Stimulated activated CD4-positive, alpha-beta T cell treated with anti-CD3 and anti-CD28 coated beads, Interleukin-12 subunit alpha, Interleukin-12 subunit beta, amount 100 ng/mL, for 24 hours (primary cell): ENCODE data around the gene ANKRD18B.
"Not testable (repeated sequence)": the region's sequence is repeated elsewhere in the genome, so short reads cannot be mapped to it uniquely, and the experiment has no call there.

ENCODE experiments used
- DNase-seq, 2 experiments: peaks; one replicate each; pipeline ENCODE4 v3.0.0-alpha.2; 2020; ENCODE audit warnings: low read depth in 2 of 2

Gene ANKRD18B

GRCh38 chr9:33523397-33524305 lies at the start of gene ANKRD18B:
Gene ANKRD18B (plus strand): TSS chr9:33524251. CDS start chr9:33524490, 239 bp downstream.
- peak in 1 of 2 experiments; percentile 36 for DNase-seq

DNA sequence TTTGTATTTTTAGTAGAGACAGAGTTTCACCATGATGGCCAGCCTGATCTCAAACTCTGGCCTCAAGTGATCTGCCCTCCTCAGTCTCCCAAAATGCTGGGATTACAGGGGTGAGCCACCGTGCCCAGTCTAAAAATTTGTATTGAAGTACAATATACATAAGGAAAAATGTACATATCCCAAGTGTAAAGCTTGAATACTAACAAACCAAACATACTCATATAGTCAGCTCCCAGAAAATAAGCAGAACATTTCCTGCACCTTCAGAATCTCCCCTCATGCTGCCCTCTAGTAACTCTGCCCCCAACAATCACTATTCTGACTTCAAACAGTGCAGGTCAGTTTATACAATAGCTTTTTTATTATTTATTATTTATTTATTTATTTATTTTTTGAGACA lies 48.7 kb upstream of the ANKRD18B start:
- DNase-seq, result no peak

GRCh38 chr9:33476503-33476902 lies 47.5 kb upstream of the ANKRD18B start:
- DNase-seq, result no peak

- no peak for DNase-seq
Measured at GRCh38 chr9:33480106-33480505, 43.9 kb upstream of the ANKRD18B start.

GRCh38 chr9:33480976-33481375 lies 43.1 kb upstream of the ANKRD18B start:
- DNase-seq, result no peak

DNA sequence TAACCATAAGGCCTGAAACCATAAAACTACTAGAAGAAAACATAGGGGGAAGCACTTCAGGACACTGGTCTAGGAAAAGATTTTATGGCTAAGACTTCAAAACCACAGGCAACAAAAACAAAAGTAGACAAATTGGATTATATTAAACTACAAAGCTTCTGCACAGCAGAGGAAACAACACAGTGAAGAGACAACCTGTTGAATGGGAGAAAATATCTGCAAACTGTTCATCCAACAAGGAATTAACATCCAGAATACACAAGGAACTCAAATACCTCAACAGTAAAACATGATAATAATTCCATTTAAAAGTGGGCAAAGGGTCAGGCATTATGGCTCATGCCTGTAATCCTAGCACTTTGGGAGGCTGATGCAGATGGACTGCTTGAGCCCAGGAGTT lies 38.7 kb upstream of the ANKRD18B start:
- DNase-seq, result not testable (repeated sequence)

DNA sequence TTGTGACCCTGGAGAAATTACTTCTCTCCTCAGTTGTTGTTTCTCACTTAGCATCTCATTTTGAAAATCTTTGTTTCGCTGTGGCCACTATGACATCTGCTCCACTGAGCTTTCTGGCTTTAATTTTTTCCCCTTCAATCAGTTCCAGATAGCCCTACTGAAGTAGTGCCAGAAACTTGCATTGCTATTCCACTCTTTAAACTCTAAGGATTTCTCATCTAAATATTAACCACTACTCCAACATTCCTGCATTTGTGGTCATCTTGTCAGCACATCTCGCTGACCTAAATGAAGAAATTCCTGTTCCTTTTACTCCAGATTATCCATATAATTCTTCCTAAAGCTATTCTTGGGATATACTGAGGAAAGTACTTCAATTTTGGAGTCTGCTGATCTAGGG lies 35.0 kb upstream of the ANKRD18B start:
- no peak for DNase-seq

DNA sequence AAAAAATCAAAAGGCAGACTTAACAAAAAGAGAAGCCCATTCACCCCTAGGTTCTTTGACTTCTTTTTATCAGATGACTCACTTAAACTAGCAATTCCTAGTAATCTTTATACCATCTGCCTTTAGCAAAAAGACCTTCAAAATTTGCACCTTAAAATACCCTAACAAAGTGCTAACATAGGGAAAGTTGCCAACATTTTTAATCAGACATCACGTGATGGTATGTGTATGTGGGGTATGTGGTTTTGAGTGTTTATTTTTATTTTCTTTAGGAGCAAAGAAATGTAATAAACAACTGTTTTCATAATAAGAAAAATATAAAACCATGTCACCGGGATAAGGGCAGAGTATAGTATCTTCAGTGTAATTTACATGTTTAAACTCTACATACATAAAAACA lies 30.2 kb upstream of the ANKRD18B start:
- not testable (repeated sequence) for DNase-seq

DNA sequence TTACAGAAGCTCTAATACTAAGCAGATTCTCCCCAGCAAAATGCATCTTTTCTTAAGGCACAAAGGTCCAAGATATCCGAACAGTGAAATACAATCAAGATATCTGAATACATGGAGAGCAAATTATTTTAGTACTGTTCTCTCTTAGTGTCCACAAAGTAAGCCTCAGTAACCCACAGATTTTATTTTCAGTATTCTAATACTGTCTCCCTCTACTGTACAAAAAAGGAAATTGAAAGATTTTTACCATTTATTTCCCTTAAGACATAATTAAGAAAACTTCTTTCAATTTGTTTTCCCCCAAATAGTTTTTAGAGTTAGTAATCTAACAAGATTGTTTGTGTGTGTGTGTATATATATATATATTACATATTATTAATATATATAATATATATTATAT lies 25.7 kb upstream of the ANKRD18B start:
- no peak for DNase-seq

DNA sequence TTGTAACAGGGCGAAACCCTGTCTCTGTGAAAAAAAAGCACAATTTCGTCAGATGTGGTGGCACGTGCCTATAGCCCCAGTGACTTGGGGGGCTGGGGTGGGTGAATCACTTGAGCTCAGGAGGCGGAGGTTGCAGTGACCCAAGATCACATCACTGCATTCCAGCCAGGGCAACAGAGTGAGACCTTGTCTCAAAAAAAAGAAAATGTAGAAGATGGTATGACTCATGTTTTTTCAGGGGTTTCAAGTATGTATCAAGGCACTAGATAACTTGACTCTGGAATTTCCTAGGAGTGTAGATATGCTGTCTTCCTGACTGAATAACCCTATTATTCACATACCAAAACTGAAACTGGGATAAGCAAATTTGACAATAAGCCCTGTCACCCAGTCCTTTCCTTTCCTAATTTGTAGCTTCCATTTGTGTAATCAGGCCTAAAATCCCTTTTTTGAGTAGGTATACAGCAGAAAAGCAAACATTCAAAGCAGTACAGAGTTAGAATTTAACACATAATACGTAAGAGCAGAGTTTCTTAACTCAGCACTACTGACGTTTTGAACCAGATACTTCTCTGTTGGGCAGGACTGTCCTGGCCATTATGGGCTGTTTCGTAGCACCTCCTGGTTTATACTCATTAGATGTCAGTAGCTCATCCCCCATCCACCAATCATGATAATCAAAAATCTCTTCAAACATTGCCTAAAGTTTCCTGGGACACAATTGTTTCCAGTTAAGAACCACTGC lies 17.3 kb upstream of the ANKRD18B start:
- DNase-seq, result peak in 1 of 2 experiments; percentile 11

GRCh38 chr9:33510262-33511183 lies 13.5 kb upstream of the ANKRD18B start:
- peak; percentile 5 to 29 for DNase-seq

GRCh38 chr9:33511184-33511517 lies 12.9 kb upstream of the ANKRD18B start:
- DNase-seq, result not testable (repeated sequence)

DNA sequence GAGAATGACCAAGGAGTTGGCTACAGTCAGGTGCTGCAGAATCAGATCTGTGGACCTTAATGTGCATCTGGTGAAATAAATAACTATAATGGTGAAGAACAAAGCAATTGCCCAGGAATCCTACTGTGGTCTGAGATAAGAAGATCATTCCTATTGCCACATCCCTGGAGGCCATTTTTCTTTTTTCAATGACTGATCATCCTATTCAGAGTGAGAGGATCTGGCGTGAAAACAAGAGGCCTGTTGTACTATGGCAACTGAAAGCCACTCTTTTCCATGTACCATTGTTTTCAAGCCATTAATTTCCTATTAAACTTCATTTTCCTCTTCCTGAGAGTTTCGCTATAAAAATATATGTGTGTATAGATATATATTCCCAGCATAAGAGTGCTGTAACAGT lies 11.5 kb upstream of the ANKRD18B start:
- DNase-seq, result not testable (repeated sequence)

DNA sequence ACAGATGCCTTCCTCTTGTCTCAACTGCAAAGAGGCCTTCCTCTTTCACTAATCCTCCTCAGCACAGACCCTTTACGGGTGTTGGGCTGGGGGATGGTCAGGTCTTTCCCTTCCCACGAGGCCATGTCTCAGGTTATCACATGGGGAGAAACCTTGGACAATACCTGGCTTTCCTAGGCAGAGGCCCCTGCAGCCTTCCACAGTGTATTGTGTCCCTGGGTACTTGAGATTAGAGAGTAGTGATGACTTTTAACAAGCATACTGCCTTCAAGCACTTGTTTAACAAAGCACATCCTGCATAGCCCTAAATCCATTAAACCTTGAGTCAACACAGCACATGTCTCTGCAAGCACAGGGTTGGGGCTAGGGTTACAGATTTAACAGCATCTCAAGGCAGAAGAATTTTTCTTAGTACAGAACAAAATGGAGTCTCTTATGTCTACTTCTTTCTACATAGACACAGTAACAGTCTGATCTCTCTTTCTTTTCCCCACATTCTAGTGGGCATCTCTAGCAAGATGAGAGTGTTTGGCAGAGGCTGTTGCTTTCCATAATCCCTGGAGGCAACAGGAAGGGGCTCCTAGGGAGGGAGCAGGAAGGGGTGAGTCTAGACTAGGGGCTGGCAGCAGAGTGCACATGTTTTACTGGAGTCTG lies 8.6 kb upstream of the ANKRD18B start:
- DNase-seq, result not testable (repeated sequence)

GRCh38 chr9:33516397-33516796 lies 7.7 kb upstream of the ANKRD18B start:
- not testable (repeated sequence) for DNase-seq

GRCh38 chr9:33517373-33517772 lies 6.7 kb upstream of the ANKRD18B start:
- DNase-seq, result no peak

- DNase-seq, result not testable (repeated sequence)
Measured at GRCh38 chr9:33517934-33518577, 6.0 kb upstream of the ANKRD18B start.

GRCh38 chr9:33521861-33522260 lies 2.2 kb upstream of the ANKRD18B start:
- DNase-seq, result not testable (repeated sequence)

GRCh38 chr9:33524306-33524947 lies 376 bp downstream of the ANKRD18B start:
- peak in 1 of 2 experiments; percentile 11 for DNase-seq

DNA sequence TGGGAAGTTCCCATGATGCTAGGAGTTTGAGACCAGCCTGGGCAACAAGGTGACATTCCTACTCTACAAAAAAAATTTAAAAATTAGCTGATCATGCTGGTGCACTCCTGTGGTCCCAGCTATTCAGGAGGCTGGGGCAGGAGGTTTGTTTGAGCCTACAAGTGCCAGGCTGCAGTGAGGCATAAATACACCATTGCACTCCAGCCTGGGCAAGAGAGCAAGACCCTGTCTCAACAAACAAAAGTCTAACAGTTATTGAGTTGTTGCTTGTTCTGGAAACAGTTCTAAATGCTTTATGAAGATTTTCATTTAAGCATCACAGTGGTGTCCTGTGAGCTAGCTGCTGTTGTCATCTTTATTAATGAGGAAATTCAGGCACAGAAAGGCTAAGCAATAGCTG lies 4.0 kb downstream of the ANKRD18B start:
- DNase-seq, result not testable (repeated sequence)
